Mesenchymal stem cell (in vitro differentiated cells and primary cell): ENCODE results near the gene TMEM86B.

Experiments
- DNase-seq: peaks from one replicate; pipeline ENCODE4 v3.0.0-alpha.2; 2013
- H2AFZ ChIP-seq: one replicate; pipeline ENCODE4 v1.6.1; 2013; ENCODE audit warnings: low read depth, mild to moderate bottlenecking, control low read depth, inconsistent platforms, low read length, moderate library complexity
- H2AK5ac ChIP-seq: 2 replicates; pipeline ENCODE4 v1.6.1; 2013; ENCODE audit warnings: low read length, moderate library complexity, mild to moderate bottlenecking, inconsistent platforms; ENCODE audit not compliant: severe bottlenecking
- H2BK120ac ChIP-seq: one replicate; pipeline ENCODE4 v1.6.1; 2013; ENCODE audit warnings: low read depth, mild to moderate bottlenecking, inconsistent platforms, low read length, moderate library complexity
- H2BK12ac ChIP-seq, 2 experiments: one replicate each; pipeline ENCODE4 v1.6.1; 2013; ENCODE audit warnings: inconsistent platforms in 2 of 2, low read length in 2 of 2, mild to moderate bottlenecking in 2 of 2, moderate library complexity in 2 of 2, control low read depth in 1 of 2
- H2BK15ac ChIP-seq: one replicate; pipeline ENCODE4 v1.6.1; 2013; ENCODE audit warnings: mild to moderate bottlenecking, low read depth, inconsistent platforms; ENCODE audit not compliant: poor library complexity, severe bottlenecking
- H2BK5ac ChIP-seq: 2 replicates; pipeline ENCODE4 v1.6.1; 2013; ENCODE audit warnings: low read depth, mild to moderate bottlenecking, low read length, control low read depth, inconsistent platforms; ENCODE audit not compliant: poor library complexity, severe bottlenecking
- H3K14ac ChIP-seq, 2 experiments: one replicate each; pipeline ENCODE4 v1.6.1; 2013; ENCODE audit warnings: inconsistent platforms in 2 of 2, low read length in 2 of 2, control low read depth in 1 of 2, mild to moderate bottlenecking in 1 of 2, moderate library complexity in 1 of 2
- H3K18ac ChIP-seq, 2 experiments: one replicate each; pipeline ENCODE4 v1.6.1; 2013; ENCODE audit warnings: inconsistent platforms in 2 of 2, low read length in 2 of 2, control low read depth in 1 of 2, low read depth in 1 of 2, mild to moderate bottlenecking in 1 of 2
- H3K23ac ChIP-seq, 2 experiments: one replicate each; pipeline ENCODE4 v1.6.1; 2013; ENCODE audit warnings: inconsistent platforms in 2 of 2, low read length in 2 of 2, mild to moderate bottlenecking in 2 of 2, moderate library complexity in 2 of 2, control low read depth in 1 of 2
- H3K27ac ChIP-seq: 2 replicates; pipeline ENCODE4 v1.5.1; 2013; ENCODE audit warnings: mild to moderate bottlenecking, moderate library complexity, low read length, control low read depth, inconsistent platforms; ENCODE audit not compliant: poor library complexity, severe bottlenecking
- H3K27me3 ChIP-seq, 2 experiments: 2 replicates each; pipeline versions ENCODE4 v1.6.1 to v1.7.0; 2013; ENCODE audit warnings: low read length in 2 of 2, mild to moderate bottlenecking in 2 of 2, moderate library complexity in 2 of 2, control low read depth in 1 of 2, inconsistent platforms in 1 of 2; ENCODE audit not compliant: control insufficient read depth in 1 of 2, insufficient read depth in 1 of 2
- H3K36me3 ChIP-seq, 2 experiments: 2 replicates each; pipeline versions ENCODE4 v1.6.1 to v1.7.0; 2013; ENCODE audit warnings: low read length in 2 of 2, control low read depth in 1 of 2, inconsistent platforms in 1 of 2, low read depth in 1 of 2, mild to moderate bottlenecking in 1 of 2; ENCODE audit not compliant: insufficient read depth in 2 of 2, control insufficient read depth in 1 of 2
- H3K4ac ChIP-seq, 2 experiments: one replicate each; pipeline ENCODE4 v1.6.1; 2013; ENCODE audit warnings: inconsistent platforms in 2 of 2, low read length in 2 of 2, mild to moderate bottlenecking in 2 of 2, moderate library complexity in 2 of 2, control low read depth in 1 of 2, low read depth in 1 of 2
- H3K4me1 ChIP-seq: 2 replicates; pipeline ENCODE4 v1.6.1; 2013; ENCODE audit warnings: low read depth, low read length, control low read depth; ENCODE audit not compliant: control insufficient read depth, insufficient read depth
- H3K4me2 ChIP-seq: 2 replicates; pipeline ENCODE4 v1.6.1; 2013; ENCODE audit warnings: low read length, mild to moderate bottlenecking, inconsistent platforms; ENCODE audit not compliant: poor library complexity, severe bottlenecking
- H3K4me3 ChIP-seq, 2 experiments: 2 replicates each; pipeline versions ENCODE4 v1.5.1 to v1.7.0; 2013; ENCODE audit warnings: low read length in 2 of 2, mild to moderate bottlenecking in 2 of 2, control low read depth in 1 of 2, low read depth in 1 of 2; ENCODE audit not compliant: insufficient read depth in 1 of 2
- H3K79me1 ChIP-seq: replicated peaks from 2 replicates; pipeline ENCODE4 v1.6.1; 2013; ENCODE audit warnings: mild to moderate bottlenecking, control low read depth, low read length, inconsistent platforms; ENCODE audit not compliant: poor library complexity, severe bottlenecking
- H3K9ac ChIP-seq: 2 replicates; pipeline ENCODE4 v1.7.0; 2013; ENCODE audit warnings: mild to moderate bottlenecking, low read length, moderate library complexity
- H3K9me3 ChIP-seq: 2 replicates; pipeline ENCODE4 v1.7.0; 2013; ENCODE audit warnings: mild to moderate bottlenecking, low read length; ENCODE audit not compliant: control insufficient read depth
- H4K8ac ChIP-seq: one replicate; pipeline ENCODE4 v1.6.1; 2013; ENCODE audit warnings: inconsistent platforms, mild to moderate bottlenecking, low read length, moderate library complexity
- H4K91ac ChIP-seq: one replicate; pipeline ENCODE4 v1.6.1; 2013; ENCODE audit warnings: mild to moderate bottlenecking, low read length, inconsistent platforms
- WGBS: methylation state at CpG from one replicate; pipeline ENCODE4 v1.1.7; 2013; ENCODE audit warnings: mixed read lengths; 5-methylcytosine and 5-hydroxymethylcytosine counted together

Gene TMEM86B

GRCh38 chr19:55232286-55232602, 3.7 kb upstream of the TMEM86B start:
- Histone ChIP-seq H2AK5ac (no peak overlapping the region), H4K91ac (no peak overlapping the region), H3K79me1 (peaks cover 37% of the 10 kb centered on the region), H2BK12ac (no peak overlapping the region), H2AFZ (no peak overlapping the region), H4K8ac (no peak overlapping the region), H2BK120ac (no peak overlapping the region), H3K4me2 (no peak overlapping the region), H3K36me3 (peaks cover 78 to 86% of the 10 kb centered on the region in 2 experiments), H3K9me3 (no peaks in the 10 kb centered on the region), H2BK5ac (no peak overlapping the region), H3K9ac (no peak overlapping the region), H3K14ac (no peak overlapping the region), H3K4ac (no peak overlapping the region), H3K27ac (no peak overlapping the region), H3K4me1 (peaks cover 17% of the 10 kb centered on the region), H2BK15ac (no peak overlapping the region), H3K23ac (no peak overlapping the region), H3K27me3 (no peaks in the 10 kb centered on the region), H3K18ac (no peak overlapping the region), H3K4me3 (no peak overlapping the region)
- WGBS, result 96% methylated on average over 12 of the region's 12 CpGs
- no peak for DNase-seq

GRCh38 chr19:55231391-55232285, 3.1 kb upstream of the TMEM86B start:
- 96% methylated on average over 26 of the region's 30 CpGs for WGBS

GRCh38 chr19:55230780-55231179, 2.2 kb upstream of the TMEM86B start:
- H2BK15ac ChIP-seq, result no peak overlapping the region
- no peak overlapping the region for H4K91ac ChIP-seq
- peaks cover 17% of the 10 kb centered on the region for H3K4me1 ChIP-seq
- no peak overlapping the region for H2AFZ ChIP-seq
- no peaks in the 10 kb centered on the region for H3K9me3 ChIP-seq
- no peak overlapping the region for H3K23ac ChIP-seq
- H3K27me3 ChIP-seq, result no peaks in the 10 kb centered on the region
- no peak overlapping the region for H3K4me2 ChIP-seq
- H3K4ac ChIP-seq, result no peak overlapping the region
- no peak overlapping the region for H2BK12ac ChIP-seq
- H3K9ac ChIP-seq, result no peak overlapping the region
- no peak overlapping the region for H4K8ac ChIP-seq
- peaks cover 36% of the 10 kb centered on the region for H3K79me1 ChIP-seq
- H2BK120ac ChIP-seq, result no peak overlapping the region
- no peak overlapping the region for H3K18ac ChIP-seq
- H2AK5ac ChIP-seq, result no peak overlapping the region
- H3K14ac ChIP-seq, result no peak overlapping the region
- peaks cover 78 to 84% of the 10 kb centered on the region in 2 experiments for H3K36me3 ChIP-seq
- no peak overlapping the region for H2BK5ac ChIP-seq
- H3K4me3 ChIP-seq, result no peak overlapping the region
- H3K27ac ChIP-seq, result no peak overlapping the region
- WGBS, result 94% methylated on average over 9 of the region's 13 CpGs
- no peak for DNase-seq

More at GRCh38 chr19:55231391-55232285, 3.1 kb upstream of the TMEM86B start:
- Histone ChIP-seq H2BK12ac (no peak overlapping the region), H2BK120ac (no peak overlapping the region), H3K4me1 (peaks cover 17% of the 10 kb centered on the region), H3K9ac (no peak overlapping the region), H4K8ac (no peak overlapping the region), H2AFZ (no peak overlapping the region), H2BK5ac (no peak overlapping the region), H3K4me2 (no peak overlapping the region), H2BK15ac (no peak overlapping the region), H4K91ac (no peak overlapping the region), H3K9me3 (no peaks in the 10 kb centered on the region), H3K18ac (no peak overlapping the region), H3K23ac (peak overlapping the region in 1 of 2 experiments; percentile 9), H3K4ac (no peak overlapping the region), H2AK5ac (no peak overlapping the region), H3K14ac (no peak overlapping the region), H3K4me3 (no peak overlapping the region), H3K36me3 (peaks cover 78 to 84% of the 10 kb centered on the region in 2 experiments), H3K27me3 (no peaks in the 10 kb centered on the region), H3K79me1 (peaks cover 36% of the 10 kb centered on the region), H3K27ac (no peak overlapping the region)
- no peak for DNase-seq

- Histone ChIP-seq H3K27me3 (no peaks in the 10 kb centered on the region), H2BK12ac (no peak overlapping the region), H2BK120ac (no peak overlapping the region), H2AFZ (no peak overlapping the region), H3K4ac (no peak overlapping the region), H4K8ac (no peak overlapping the region), H3K14ac (no peak overlapping the region), H2AK5ac (no peak overlapping the region), H3K4me1 (peaks cover 17% of the 10 kb centered on the region), H3K36me3 (peaks cover 79 to 85% of the 10 kb centered on the region in 2 experiments), H2BK5ac (no peak overlapping the region), H3K18ac (no peak overlapping the region), H3K79me1 (peaks cover 36% of the 10 kb centered on the region), H3K27ac (no peak overlapping the region), H3K23ac (no peak overlapping the region), H3K4me3 (no peak overlapping the region), H2BK15ac (no peak overlapping the region), H3K9ac (no peak overlapping the region), H3K9me3 (no peaks in the 10 kb centered on the region), H3K4me2 (no peak overlapping the region), H4K91ac (no peak overlapping the region)
- no peak for DNase-seq
- 87% methylated on average over 9 of the region's 13 CpGs for WGBS
These were observed 1.8 kb upstream of the TMEM86B start for GRCh38 chr19:55230329-55230728.
